Heart left ventricle (tissue), 16 donors: Measurements from ENCODE around the gene ERCC1. TPM values are rescaled to one million over a fixed set of nuclear protein-coding genes. Genes with fewer than 3 reads are reported as not detected.

ENCODE experiments used
- ATAC-seq, 4 donors: fragments of 200-7000 bp; cut with Tn5 transposase; one replicate each; pipeline ENCODE4 v1.9.1; 2020 to 2022; ENCODE audit warnings: moderate library complexity in 4 of 4, mild to moderate bottlenecking in 3 of 4, moderate number of reproducible peaks in 1 of 4
- DNase-seq, 5 donors: peaks; one replicate each; pipeline ENCODE4 v3.0.0-alpha.2; 2020
- H3K27ac ChIP-seq, 12 donors: fragments of 200-600 bp; sonication (generic) in 4 of 12; one replicate each; pipeline versions ENCODE4 v1.5.0 to v1.8.0; 2016 to 2022; ENCODE audit warnings: mild to moderate bottlenecking in 2 of 12
- H3K27me3 ChIP-seq, 9 donors: fragments of 200-600 bp; sonication (generic) in 2 of 9; one replicate each; pipeline versions ENCODE4 v1.5.1 to v1.8.0; 2016 to 2022; ENCODE audit warnings: mild to moderate bottlenecking in 3 of 9
- H3K36me3 ChIP-seq, 9 donors: fragments of 200-600 bp; sonication (generic) in 2 of 9; one replicate each; pipeline versions ENCODE4 v1.5.0 to v1.8.0; 2018 to 2022; ENCODE audit warnings: mild to moderate bottlenecking in 2 of 9
- H3K4me1 ChIP-seq, 12 donors: fragments of 200-600 bp; sonication (generic) in 4 of 12; one replicate each; pipeline versions ENCODE4 v1.5.0 to v1.8.0; 2016 to 2022; ENCODE audit warnings: mild to moderate bottlenecking in 3 of 12
- H3K4me3 ChIP-seq, 12 donors: fragments of 200-600 bp; sonication (generic) in 4 of 12; one replicate each; pipeline versions ENCODE4 v1.5.0 to v1.8.0; 2017 to 2022; ENCODE audit warnings: mild to moderate bottlenecking in 9 of 12, moderate library complexity in 4 of 12
- H3K9me3 ChIP-seq, 12 donors: fragments of 200-600 bp; sonication (generic) in 4 of 12; one replicate each; pipeline versions ENCODE4 v1.5.0 to v1.8.0; 2016 to 2022; ENCODE audit warnings: mild to moderate bottlenecking in 1 of 12
- POLR2A ChIP-seq, 2 donors: fragments of 450-650 bp; IDR thresholded peaks; one replicate each; pipeline ENCODE4 v1.6.1; 2017; ENCODE audit warnings: antibody characterized with exemption in 2 of 2, mild to moderate bottlenecking in 2 of 2, moderate library complexity in 2 of 2
- WGBS, 4 donors: extraction: QIAGEN DNeasy Blood & Tissue Kit in 2 of 4; methylation state at CpG; one replicate each; pipeline versions ENCODE4 v1.1.5 to v1.1.7; 2013 to 2018; 5-methylcytosine and 5-hydroxymethylcytosine counted together
- intact Hi-C, 10 donors: fragments of 100-400 bp; cut with DNase I; formaldehyde crosslinking; loops; one replicate each; pipeline versions ENCODE4 v1.11.1 to v1.14.2; 2022
- polyA plus RNA-seq, 2 donors: library from polyadenylated mRNA; stranded (reverse); fragments of 200-250 nt; gene quantifications; one replicate each; pipeline ENCODE4 v1.2.3, GENCODE V29; 2013
- total RNA-seq, 9 donors: library from RNA; depleted of rRNA in 2 of 9; stranded (reverse); fragments of >200 nt in 2 of 9; fragmentation: NEBNext Ultra II Directional in 3 of 9; extraction: Animal tissue kit (Norgen Biotek cat#: 25700) in 3 of 9; gene quantifications; one replicate each; pipeline versions ENCODE4 v1.1.0 to v1.2.4, GENCODE V29; 2016 to 2023
- TF ChIP-seq, protein P1 (sequence below), 12 donors: fragments of 200-600 bp; sonication (generic) in 4 of 12; IDR thresholded peaks; one replicate each; pipeline versions ENCODE4 v1.5.0 to v1.8.0; 2018 to 2022; ENCODE audit warnings: antibody characterized with exemption in 12 of 12, mild to moderate bottlenecking in 5 of 12
- donor health status: ischemic (EF 13 %, LVEDD 7.1; RV severe dilation, severe dysfunction).
- donor health status: healthy with polysubstance abuse.
- donor health status: DM: no; HTN: yes; CAD: no.
- donor health status: DM: no; HTN: no; CAD: no.
- donor health status: ischemic (EF 25% LVEDD 6.9; RV normal size, moderate dysfunction).
- donor health status: ischemic (EF 25% LVEDD 5.7; RV mildly dilated, moderate dysfunction).
- donor health status: healthy.
- donor health status: DM: yes; HTN: yes; CAD: no.
- donor health status: ischemic (EF 35%, LVEDD 5.7; RV mildly dilated, moderate dysfunction).
- donor health status: nonischemic (EF 11% LVEDD 7.7; RV severe dilation, severe dysfunction).
- donor health status: DM: yes; HTN: yes; CAD: no.
- donor health status: PGD.
- donor health status: ischemic (EF 29% LVEDD 5.4; RV normal size, mild dysfunction).
- donor health status: nonischemic (EF 23%, LVEDD 6.1; RV moderate dilation, normal function).

The ERCC1 gene
- total and polyA plus RNA-seq, 11 donors = 104 to 294 (median 121) TPM

DNA sequence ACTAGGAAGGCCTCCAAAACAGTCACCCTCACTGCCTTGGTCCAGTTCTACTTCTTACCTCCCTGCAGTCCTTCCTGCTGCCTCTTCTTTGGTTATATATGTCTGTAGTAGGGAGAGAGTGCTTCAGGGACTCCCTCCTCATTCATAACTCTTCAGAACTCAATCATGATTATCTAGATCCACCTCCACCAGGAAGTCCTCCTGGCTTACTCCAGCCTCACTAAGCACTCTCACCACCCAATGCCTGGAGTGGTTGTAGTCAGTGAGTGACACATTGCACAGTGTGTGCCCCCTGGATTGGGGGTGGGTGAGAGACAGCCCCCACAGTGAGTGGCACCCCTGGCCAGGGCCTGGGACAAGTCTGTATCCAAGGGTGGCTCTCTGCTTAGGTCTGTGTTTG is 34.1 kb upstream of the ERCC1 start:
- Histone ChIP-seq H3K9me3 (no peaks in the 10 kb centered on the region), H3K4me1 (peaks cover 0 to 26% (median 14%) of the 10 kb centered on the region in 12 donors), H3K4me3 (no peak overlapping the region), H3K36me3 (no peaks in the 10 kb centered on the region), H3K27me3 (no peaks in the 10 kb centered on the region), H3K27ac (no peak overlapping the region)
- no peak for ATAC-seq
- DNase-seq = no peak
- no peak for TF ChIP-seq POLR2A (IDR thresholded peaks at IDR 0.05)
- TF ChIP-seq, protein P1, sequence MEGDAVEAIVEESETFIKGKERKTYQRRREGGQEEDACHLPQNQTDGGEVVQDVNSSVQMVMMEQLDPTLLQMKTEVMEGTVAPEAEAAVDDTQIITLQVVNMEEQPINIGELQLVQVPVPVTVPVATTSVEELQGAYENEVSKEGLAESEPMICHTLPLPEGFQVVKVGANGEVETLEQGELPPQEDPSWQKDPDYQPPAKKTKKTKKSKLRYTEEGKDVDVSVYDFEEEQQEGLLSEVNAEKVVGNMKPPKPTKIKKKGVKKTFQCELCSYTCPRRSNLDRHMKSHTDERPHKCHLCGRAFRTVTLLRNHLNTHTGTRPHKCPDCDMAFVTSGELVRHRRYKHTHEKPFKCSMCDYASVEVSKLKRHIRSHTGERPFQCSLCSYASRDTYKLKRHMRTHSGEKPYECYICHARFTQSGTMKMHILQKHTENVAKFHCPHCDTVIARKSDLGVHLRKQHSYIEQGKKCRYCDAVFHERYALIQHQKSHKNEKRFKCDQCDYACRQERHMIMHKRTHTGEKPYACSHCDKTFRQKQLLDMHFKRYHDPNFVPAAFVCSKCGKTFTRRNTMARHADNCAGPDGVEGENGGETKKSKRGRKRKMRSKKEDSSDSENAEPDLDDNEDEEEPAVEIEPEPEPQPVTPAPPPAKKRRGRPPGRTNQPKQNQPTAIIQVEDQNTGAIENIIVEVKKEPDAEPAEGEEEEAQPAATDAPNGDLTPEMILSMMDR (IDR thresholded peaks at IDR 0.05) = no peak
- intact Hi-C loops = no loop called here

DNA sequence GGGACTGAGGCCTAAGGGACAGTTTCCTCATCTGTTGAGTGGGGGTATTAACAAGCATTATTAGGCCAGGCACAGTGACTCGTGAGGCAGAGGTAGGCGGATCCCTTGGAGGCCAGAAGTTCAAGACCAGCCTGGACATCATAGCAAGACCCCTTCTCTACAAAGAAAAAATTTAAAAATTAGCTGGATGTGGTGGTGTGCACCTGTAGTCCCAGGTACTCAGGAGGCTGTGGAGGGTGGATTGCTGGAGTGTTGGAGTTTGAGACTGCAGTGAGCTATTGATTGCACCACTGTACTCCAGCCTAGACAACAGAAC is 32.7 kb upstream of the ERCC1 start:
- WGBS, 4 donors = 66 to 73% (median 73%) methylated on average over 2 of the region's 2 CpGs
- no peak for TF ChIP-seq POLR2A (IDR thresholded peaks at IDR 0.05)
- TF ChIP-seq, protein P1 (IDR thresholded peaks at IDR 0.05) = no peak
- Histone ChIP-seq H3K4me1 (peaks cover 0 to 33% (median 16%) of the 10 kb centered on the region in 12 donors), H3K27ac (peak overlapping the region in 7 of 12 donors; percentile 63 to 86 (median 79)), H3K4me3 (peak overlapping the region in 2 of 12 donors; percentile 8 to 33), H3K9me3 (no peaks in the 10 kb centered on the region), H3K27me3 (no peaks in the 10 kb centered on the region), H3K36me3 (no peaks in the 10 kb centered on the region)
- intact Hi-C loops = no loop called here
- ATAC-seq = no peak
- DNase-seq = no peak

DNA sequence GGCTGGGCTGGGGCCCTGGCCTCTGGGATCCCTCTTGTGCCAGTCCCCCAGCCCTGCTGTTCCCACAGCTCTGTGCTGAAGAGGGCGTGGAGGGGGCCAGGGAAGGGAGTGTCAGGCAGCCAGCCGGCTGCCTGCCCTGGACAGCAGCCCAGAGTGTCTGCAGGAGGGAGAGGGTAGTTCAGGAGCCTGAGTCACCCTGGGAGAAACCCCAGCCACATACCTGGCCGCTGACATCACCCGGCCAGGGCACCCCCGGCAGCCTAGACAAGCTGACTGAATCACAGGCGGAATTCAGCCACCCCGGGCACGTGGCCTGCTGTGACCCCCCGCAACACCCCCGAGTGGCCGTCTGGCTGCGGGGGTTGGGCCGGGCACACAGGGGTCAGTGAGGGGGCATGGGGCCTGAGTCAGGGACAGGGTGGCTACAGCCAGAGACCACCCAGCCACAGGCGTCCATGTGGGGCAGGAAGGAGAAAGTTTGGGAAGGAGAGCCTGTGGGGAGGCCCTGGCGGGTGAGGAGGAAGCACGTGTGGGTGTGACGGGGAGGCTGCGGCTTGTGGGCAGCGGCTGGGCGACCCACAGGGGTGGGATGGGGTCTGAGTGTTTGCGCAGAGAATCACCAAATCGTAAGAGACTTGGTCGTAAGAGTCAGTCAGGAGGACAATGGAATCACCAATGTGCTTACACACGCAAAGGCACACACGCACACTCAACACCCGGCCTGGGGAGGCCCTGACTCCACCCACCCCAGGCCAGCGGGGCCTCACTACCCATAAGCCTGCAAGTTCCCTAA is 32.2 kb upstream of the ERCC1 start:
- ATAC-seq (peak; percentile 91 to 96 (median 94)), DNase-seq (peak; percentile 88 to 97 (median 90))
- Histone ChIP-seq H3K36me3 (no peaks in the 10 kb centered on the region), H3K4me3 (peak overlapping the region in 6 of 12 donors; percentile 8 to 33 (median 21)), H3K4me1 (peaks cover 0 to 38% (median 19%) of the 10 kb centered on the region in 12 donors), H3K27ac (peak overlapping the region in 11 of 12 donors; percentile 28 to 86 (median 65)), H3K9me3 (no peaks in the 10 kb centered on the region), H3K27me3 (no peaks in the 10 kb centered on the region)
- intact Hi-C loops = no loop called here
- TF ChIP-seq, protein P1 (IDR thresholded peaks at IDR 0.05) = no peak
- TF ChIP-seq POLR2A (IDR thresholded peaks at IDR 0.05) = peak in 1 of 2 donors; percentile 24
- WGBS, 4 donors = 7 to 17% (median 11%) methylated on average over 21 to 27 of the region's 27 CpGs

DNA sequence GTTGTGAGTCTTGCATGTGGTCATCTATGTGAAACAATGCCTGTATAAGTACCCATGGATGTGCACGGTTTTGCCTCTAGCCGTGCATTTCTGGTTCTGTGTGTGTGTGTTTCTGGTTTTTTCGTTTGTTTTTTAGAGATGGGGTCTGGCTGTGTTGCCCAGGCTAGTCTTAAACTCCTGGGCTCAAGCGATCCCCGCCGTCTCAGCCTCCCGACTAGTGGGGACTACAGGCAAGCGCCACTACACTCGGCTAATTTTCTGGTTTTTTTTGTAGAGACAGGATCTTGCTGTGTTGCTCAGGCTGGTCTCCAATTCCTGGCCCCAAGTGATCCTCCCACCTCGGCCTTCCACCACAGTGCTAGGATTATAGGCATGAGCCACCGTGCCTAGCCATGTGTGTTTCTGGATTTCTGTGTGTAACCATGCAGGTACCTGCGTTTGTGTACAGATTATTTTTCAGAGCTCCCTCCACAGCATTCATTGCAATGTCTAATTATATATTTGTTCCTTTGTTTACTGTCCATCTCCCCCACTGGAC is 28.2 kb upstream of the ERCC1 start:
- no peaks in the 10 kb centered on the region for H3K9me3 ChIP-seq
- H3K36me3 ChIP-seq = no peaks in the 10 kb centered on the region
- H3K27me3 ChIP-seq = no peaks in the 10 kb centered on the region
- peak overlapping the region in 4 of 12 donors; percentile 52 to 86 (median 78) for H3K27ac ChIP-seq
- TF ChIP-seq, protein P1 (IDR thresholded peaks at IDR 0.05) = no peak
- no peak for TF ChIP-seq POLR2A (IDR thresholded peaks at IDR 0.05)
- no peak for DNase-seq
- ATAC-seq = no peak
- intact Hi-C loops = loop anchor here in 2 of 10 donors (2.0 kb wide), 1 partner anchor 17 kb away; no protein-coding TSS in a partner anchor
- H3K4me3 ChIP-seq = no peak overlapping the region
- 79 to 83% (median 79%) methylated on average over 12 of the region's 12 CpGs for WGBS, 4 donors
- H3K4me1 ChIP-seq = peaks cover 3 to 56% (median 29%) of the 10 kb centered on the region in 12 donors
